H1 (cell line): ENCODE measurements around the gene SEMA6A. TPM values are rescaled to one million over a fixed set of nuclear protein-coding genes. Genes with fewer than 3 reads are reported as not detected.

Source experiments
- CTCF ChIA-PET: fragments of 300-600 bp; sonication (Branson Sonifier 250); formaldehyde crosslinking; loops from one replicate; lab custom pipeline; 2021; ENCODE audit not compliant: partially characterized antibody; lab: Charles Lee
- POLR2A ChIA-PET: fragments of 300-600 bp; sonication (Branson Sonifier 250); formaldehyde crosslinking; loops from one replicate; lab custom pipeline; 2021; ENCODE audit warnings: inconsistent platforms; ENCODE audit not compliant: partially characterized antibody; lab: Charles Lee
- DNase-seq, 2 experiments: peaks; one replicate each; pipeline versions ENCODE4 v3.0.0 to v3.0.0-alpha.2; 2010 to 2022; ENCODE audit warnings: low spot score in 2 of 2, low read depth in 1 of 2, mixed read lengths in 1 of 2
- FAIRE-seq: peaks from 2 replicates; lab custom pipeline; 2011; peaks lifted over from hg19 to GRCh38; lab: Jason Lieb, UNC
- H2AFZ ChIP-seq: 2 replicates; pipeline ENCODE4 v1.8.1; 2012; ENCODE audit warnings: low read length, inconsistent platforms
- H2AK5ac ChIP-seq: 2 replicates; pipeline ENCODE4 v1.6.1; 2013; ENCODE audit warnings: low read depth, low read length
- H2BK120ac ChIP-seq: replicated peaks from 2 replicates; pipeline ENCODE3; 2013; ENCODE audit warnings: low read depth, low read length, inconsistent platforms
- H2BK12ac ChIP-seq: 2 replicates; pipeline ENCODE4 v1.6.1; 2013; ENCODE audit warnings: low read depth, low read length
- H2BK15ac ChIP-seq: 2 replicates; pipeline ENCODE4 v1.6.1; 2013; ENCODE audit warnings: low read length
- H2BK20ac ChIP-seq: 2 replicates; pipeline ENCODE4 v1.6.1; 2013; ENCODE audit warnings: low read length
- H2BK5ac ChIP-seq: 2 replicates; pipeline ENCODE4 v1.6.1; 2013; ENCODE audit warnings: low read depth, low read length
- H3K14ac ChIP-seq: 2 replicates; pipeline ENCODE4 v1.6.1; 2013; ENCODE audit warnings: inconsistent platforms; ENCODE audit not compliant: insufficient read length
- H3K18ac ChIP-seq: 2 replicates; pipeline ENCODE4 v1.6.1; 2013; ENCODE audit warnings: low read length; ENCODE audit errors: extremely low read depth
- H3K23ac ChIP-seq: 2 replicates; pipeline ENCODE4 v1.6.1; 2013; ENCODE audit warnings: inconsistent platforms; ENCODE audit not compliant: insufficient read length
- H3K23me2 ChIP-seq: 2 replicates; pipeline ENCODE4 v1.6.1; 2013; ENCODE audit warnings: low read depth, low read length
- H3K27ac ChIP-seq: 2 replicates; pipeline ENCODE4 v1.6.1; 2011; ENCODE audit warnings: low read depth, low read length, inconsistent platforms
- H3K27me3 ChIP-seq, 4 experiments: replicated peaks in 1 of 4; 1 replicate in 1 of 4; 2 replicates in 3 of 4; pipeline versions ENCODE4 v1.6.1 to v1.8.1; 2011 to 2013; ENCODE audit warnings: low read length in 3 of 4, mild to moderate bottlenecking in 3 of 4, inconsistent platforms in 2 of 4, mixed read lengths in 2 of 4, moderate library complexity in 1 of 4; ENCODE audit not compliant: control insufficient read depth in 3 of 4, insufficient read depth in 3 of 4; ENCODE audit errors: extremely low read depth in 1 of 4
- H3K36me3 ChIP-seq, 4 experiments: 2 replicates each; pipeline versions ENCODE4 v1.6.1 to v1.8.1; 2011 to 2013; ENCODE audit warnings: mild to moderate bottlenecking in 4 of 4, low read length in 3 of 4, moderate library complexity in 2 of 4, control low read depth in 1 of 4, inconsistent platforms in 1 of 4; ENCODE audit not compliant: insufficient read depth in 4 of 4, control insufficient read depth in 2 of 4
- H3K4ac ChIP-seq: replicated peaks from 2 replicates; pipeline ENCODE3; 2013; ENCODE audit warnings: low read length, low read depth, mixed read lengths, inconsistent platforms; ENCODE audit not compliant: insufficient read length
- H3K4me1 ChIP-seq, 4 experiments: replicated peaks in 1 of 4; 1 replicate in 1 of 4; 2 replicates in 3 of 4; pipeline versions ENCODE4 v1.6.1 to v1.8.1; 2011 to 2013; ENCODE audit warnings: low read length in 3 of 4, inconsistent platforms in 2 of 4, mixed read lengths in 1 of 4; ENCODE audit not compliant: insufficient read depth in 4 of 4, control insufficient read depth in 3 of 4
- H3K4me2 ChIP-seq, 2 experiments: 2 replicates each; pipeline versions ENCODE4 v1.6.1 to v1.8.1; 2011 to 2013; ENCODE audit warnings: low read depth in 2 of 2, low read length in 2 of 2, control low read depth in 1 of 2, inconsistent platforms in 1 of 2, mild to moderate bottlenecking in 1 of 2; ENCODE audit not compliant: insufficient read depth in 1 of 2
- H3K4me3 ChIP-seq, 4 experiments: fragments of 200-600, 300-600 bp in 1 of 4; sonication (generic), shearing (Covaris generic), sonication (Bioruptor Twin) in 1 of 4; 2 replicates each; pipeline versions ENCODE4 v1.5.1 to v1.8.1; 2011 to 2016; ENCODE audit warnings: low read length in 4 of 4, low read depth in 3 of 4, control low read depth in 2 of 4, inconsistent platforms in 2 of 4, mild to moderate bottlenecking in 2 of 4, mixed read lengths in 1 of 4, moderate library complexity in 1 of 4; ENCODE audit not compliant: insufficient read depth in 2 of 4; ENCODE audit errors: extremely low read depth in 1 of 4
- H3K56ac ChIP-seq: replicated peaks from 2 replicates; pipeline ENCODE3; 2013; ENCODE audit warnings: low read depth, mild to moderate bottlenecking, mixed read lengths, low read length, inconsistent platforms; ENCODE audit not compliant: insufficient read length
- H3K79me1 ChIP-seq: 2 replicates; pipeline ENCODE4 v1.6.1; 2013; ENCODE audit warnings: low read depth, low read length, control low read depth
- H3K79me2 ChIP-seq, 2 experiments: 2 replicates each; pipeline versions ENCODE4 v1.6.1 to v1.8.1; 2012 to 2013; ENCODE audit warnings: low read length in 2 of 2, mild to moderate bottlenecking in 2 of 2, inconsistent platforms in 1 of 2; ENCODE audit not compliant: insufficient read depth in 2 of 2, control insufficient read depth in 1 of 2
- H3K9ac ChIP-seq, 4 experiments: replicated peaks in 1 of 4; 1 replicate in 1 of 4; 2 replicates in 3 of 4; pipeline versions ENCODE4 v1.6.1 to v1.8.1; 2011 to 2013; ENCODE audit warnings: low read depth in 3 of 4, low read length in 3 of 4, control low read depth in 2 of 4, mild to moderate bottlenecking in 2 of 4, moderate library complexity in 2 of 4, inconsistent platforms in 1 of 4; ENCODE audit errors: extremely low read depth in 1 of 4
- H3K9me3 ChIP-seq, 2 experiments: 2 replicates each; pipeline versions ENCODE4 v1.6.1 to v1.8.1; 2012 to 2013; ENCODE audit warnings: mild to moderate bottlenecking in 2 of 2, moderate library complexity in 2 of 2, control low read depth in 1 of 2, inconsistent platforms in 1 of 2, low read depth in 1 of 2, low read length in 1 of 2, mixed read lengths in 1 of 2; ENCODE audit not compliant: insufficient read depth in 2 of 2
- H4K20me1 ChIP-seq, 2 experiments: replicated peaks in 1 of 2; 2 replicates each; pipeline versions ENCODE3 to v1.8.1; 2011 to 2013; ENCODE audit warnings: inconsistent platforms in 2 of 2, low read length in 2 of 2, mild to moderate bottlenecking in 1 of 2; ENCODE audit not compliant: insufficient read depth in 2 of 2, control insufficient read depth in 1 of 2
- H4K5ac ChIP-seq: 2 replicates; pipeline ENCODE4 v1.6.1; 2013; ENCODE audit warnings: low read length, low read depth, mixed read lengths, inconsistent platforms; ENCODE audit not compliant: insufficient read length
- H4K8ac ChIP-seq: 2 replicates; pipeline ENCODE4 v1.8.0; 2013; ENCODE audit warnings: mild to moderate bottlenecking, moderate library complexity, low read length, inconsistent platforms; ENCODE audit not compliant: insufficient read depth; ENCODE audit errors: extremely low read depth
- H4K91ac ChIP-seq: replicated peaks from 2 replicates; pipeline ENCODE3; 2013; ENCODE audit warnings: low read length, mixed read lengths, inconsistent platforms; ENCODE audit not compliant: insufficient read length
- ASH2L ChIP-seq: fragments of 200-600, 300-600 bp; sonication (generic); IDR thresholded peaks from one replicate; pipeline ENCODE4 v1.7.1; 2017; ENCODE audit warnings: low read length
- BACH1 ChIP-seq: IDR thresholded peaks from 2 replicates; pipeline ENCODE4 v1.6.1; 2012; ENCODE audit warnings: low read length, improper control_type of control experiment
- HDAC2 ChIP-seq, 2 experiments: fragments of 300-600 bp in 1 of 2; sonication (generic) in 1 of 2; IDR thresholded peaks; 2 replicates each; pipeline ENCODE4 v1.6.1; 2011 to 2012; ENCODE audit warnings: low read depth in 2 of 2, low read length in 2 of 2, mild to moderate bottlenecking in 2 of 2, moderate library complexity in 2 of 2, borderline replicate concordance in 1 of 2, inconsistent platforms in 1 of 2
- RFX5 ChIP-seq: IDR thresholded peaks from 2 replicates; pipeline ENCODE4 v1.6.1; 2011; ENCODE audit warnings: low read depth, low read length, improper control_type of control experiment, borderline replicate concordance
- SP4 ChIP-seq: IDR thresholded peaks from 2 replicates; pipeline ENCODE4 v1.6.1; 2012; ENCODE audit warnings: low read length, inconsistent platforms
- WGBS, 2 experiments: shearing (Covaris generic) in 1 of 2; methylation state at CpG; one replicate each; pipeline versions ENCODE4 v1.1.6 to v1.1.7; 2013 to 2015; ENCODE audit warnings: low lambda C conversion rate in 2 of 2, mixed read lengths in 2 of 2, inconsistent platforms in 1 of 2, low coverage in 1 of 2, missing lambda C conversion rate in 1 of 2; ENCODE audit not compliant: insufficient replicate concordance in 2 of 2, insufficient coverage in 1 of 2, insufficient read length in 1 of 2; ENCODE audit errors: extremely low coverage in 1 of 2, missing lambda C conversion rate in 1 of 2; 5-methylcytosine and 5-hydroxymethylcytosine counted together
- polyA plus RNA-seq, 7 experiments: library from polyadenylated mRNA; depleted of rRNA in 3 of 7; stranded (reverse) in 5 of 7; unstranded in 2 of 7; fragments of >200 nt in 5 of 7; fragments of 200-250 nt in 2 of 7; gene quantifications; 1 replicate in 5 of 7; 2 replicates in 1 of 7; 4 replicates in 1 of 7; pipeline versions ENCODE4 v1.2.1 to v1.2.3, GENCODE V29; 2011 to 2013; ENCODE audit warnings: missing spikeins in 2 of 7, mixed read lengths in 2 of 7
- total RNA-seq: library from RNA; stranded (reverse); fragmentation: NEBNext Ultra II Directional; extraction: Animal tissue kit (Norgen Biotek cat#: 25700); gene quantifications from 2 replicates; pipeline ENCODE4 v1.2.1, GENCODE V29; 2021

Gene SEMA6A
- total and polyA plus RNA-seq, 2 of the 8 experiments (the other 6 are each of a cell fraction or from before 2014, with no cell fraction given) = 78.3 to 277 TPM

- WGBS, 2 experiments = 79% methylated on average over 3 of the region's 3 CpGs; no CpG with 5 or more reads in 1 of the 2 experiments
- H2BK12ac ChIP-seq = no peak overlapping the region
- no peak overlapping the region for H3K56ac ChIP-seq
- peaks cover 0 to 8% (median 2%) of the 10 kb centered on the region in 4 experiments; a peak in 2 of 7 replicates for H3K4me1 ChIP-seq
- no peak overlapping the region for H3K23ac ChIP-seq
- H4K20me1 ChIP-seq = peaks cover 29 to 37% of the 10 kb centered on the region in 2 experiments
- H2BK20ac ChIP-seq = no peak overlapping the region
- no peak overlapping the region for H4K5ac ChIP-seq
- H3K36me3 ChIP-seq = peaks cover 0 to 32% (median 2%) of the 10 kb centered on the region in 4 experiments; a peak in 2 of 8 replicates
- no peak overlapping the region for H3K4ac ChIP-seq
- POLR2A ChIA-PET = no interaction called here
- H4K91ac ChIP-seq = no peak overlapping the region
- no peak overlapping the region for H2BK15ac ChIP-seq
- no peak for TF ChIP-seq ASH2L
- no peak for TF ChIP-seq HDAC2 (IDR thresholded peaks at IDR 0.05; ENCODE audit: borderline replicate concordance in 1 of 2, low read depth in 2 of 2, low read length in 2 of 2)
- no peak for TF ChIP-seq BACH1
- TF ChIP-seq RFX5 = no peak
- TF ChIP-seq SP4 = no peak
- peaks cover 5% of the 10 kb centered on the region; the same call in 1 of the 2 replicates for H3K79me1 ChIP-seq
- no peak overlapping the region for H3K14ac ChIP-seq
- H3K9ac ChIP-seq = no peak overlapping the region
- no peaks in the 10 kb centered on the region for H3K9me3 ChIP-seq
- no peak overlapping the region for H2AFZ ChIP-seq
- H3K27me3 ChIP-seq = no peaks in the 10 kb centered on the region
- no peak for DNase-seq
- CTCF ChIA-PET = no interaction called here
- H3K79me2 ChIP-seq = peaks cover 84 to 100% of the 10 kb centered on the region in 2 experiments
- no peaks in the 10 kb centered on the region for H3K23me2 ChIP-seq
- H2BK5ac ChIP-seq = no peak overlapping the region
- H3K18ac ChIP-seq = no peak overlapping the region
- no peak overlapping the region for H4K8ac ChIP-seq
- no peak overlapping the region for H2AK5ac ChIP-seq
- H3K27ac ChIP-seq = no peak overlapping the region
- no peak overlapping the region for H3K4me3 ChIP-seq
- no peak overlapping the region for H2BK120ac ChIP-seq
- no peak for FAIRE-seq
- H3K4me2 ChIP-seq = no peak overlapping the region
Observed at GRCh38 chr5:116543501-116543900, 31.1 kb downstream of the SEMA6A start.
